Measurements from ENCODE around the gene MTERF4.

The MTERF4 gene

DNA sequence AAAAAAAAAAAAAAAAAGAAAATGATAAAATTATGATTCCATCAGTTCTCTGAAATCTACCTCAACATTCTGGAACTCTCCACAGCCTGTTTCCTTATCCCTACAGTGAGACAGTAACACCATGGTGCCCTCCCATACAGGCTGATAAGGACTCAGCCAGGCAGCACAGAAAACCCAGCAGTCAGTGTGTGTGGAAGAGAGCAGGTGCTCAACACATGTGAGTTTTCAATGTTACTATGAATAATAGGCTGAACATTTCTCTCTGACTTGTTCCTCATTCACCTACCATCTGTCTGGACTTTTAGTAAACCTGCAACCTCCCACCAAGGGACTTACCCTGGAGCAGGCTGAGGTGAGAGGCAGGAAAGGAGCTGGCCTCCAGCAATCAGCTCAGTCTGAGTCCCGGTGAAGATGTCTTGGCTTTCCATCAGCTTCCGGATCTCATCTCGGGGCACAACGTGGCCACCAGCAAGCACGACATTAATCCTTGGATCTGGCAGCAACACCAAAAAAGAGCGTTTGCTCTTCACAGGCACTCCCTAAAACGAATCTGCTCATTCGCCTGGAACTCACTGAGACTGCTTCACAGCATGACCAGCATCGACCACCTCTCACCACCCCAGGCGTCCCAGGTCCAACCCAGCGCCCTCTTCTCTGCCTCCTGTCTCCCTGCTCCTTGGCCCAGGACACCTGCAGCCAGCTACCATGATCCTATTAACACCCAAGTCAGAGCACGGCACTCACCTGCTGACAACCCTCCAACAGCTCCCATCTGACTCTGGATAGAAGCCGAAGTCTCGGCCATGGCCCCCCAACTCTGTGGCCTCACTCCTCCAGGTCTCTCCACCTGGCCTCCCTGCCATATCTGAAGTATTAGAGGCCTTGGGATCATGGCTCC lies 30.7 kb upstream of the MTERF4 start:
- no peak for DNase-seq

DNA sequence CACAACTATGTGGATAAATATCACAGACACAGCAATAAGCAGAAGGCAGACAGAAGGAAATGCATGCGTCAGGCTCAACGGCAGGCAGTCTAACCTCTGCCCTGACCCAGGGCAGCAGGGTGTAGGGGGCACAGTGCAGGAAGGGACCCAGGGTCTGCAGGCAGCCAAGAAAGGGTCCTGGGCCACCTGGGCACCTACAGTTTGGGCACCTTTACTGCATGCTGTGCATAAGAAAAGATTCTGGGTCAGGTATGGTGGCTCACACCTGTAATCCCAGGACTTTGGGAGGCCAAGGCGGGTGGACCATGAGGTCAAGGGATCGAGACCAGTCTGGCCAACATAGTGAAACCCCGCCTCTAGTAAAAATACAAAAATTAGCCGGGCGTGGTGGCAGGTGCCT lies 29.4 kb upstream of the MTERF4 start:
- DNase-seq, result no peak

DNA sequence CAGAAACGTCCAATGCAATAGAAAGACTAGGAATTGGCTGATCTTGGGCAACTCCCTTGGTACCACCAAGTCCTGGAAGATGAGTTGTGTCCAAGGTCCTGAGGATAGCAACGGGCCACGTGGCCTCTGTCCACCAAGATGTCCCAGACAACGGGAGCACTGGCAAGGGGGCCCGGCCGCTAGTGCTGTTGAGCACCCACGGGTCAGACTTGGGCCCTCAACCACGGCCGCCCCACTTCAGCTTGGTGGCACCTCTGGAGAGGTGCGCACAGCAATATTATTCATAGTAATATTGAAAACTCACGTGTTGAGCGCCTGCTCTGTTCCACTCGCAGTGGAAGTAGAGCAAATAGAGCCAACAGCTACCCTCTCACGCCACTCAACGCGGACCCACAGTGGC lies 28.2 kb upstream of the MTERF4 start:
- no peak for DNase-seq

DNA sequence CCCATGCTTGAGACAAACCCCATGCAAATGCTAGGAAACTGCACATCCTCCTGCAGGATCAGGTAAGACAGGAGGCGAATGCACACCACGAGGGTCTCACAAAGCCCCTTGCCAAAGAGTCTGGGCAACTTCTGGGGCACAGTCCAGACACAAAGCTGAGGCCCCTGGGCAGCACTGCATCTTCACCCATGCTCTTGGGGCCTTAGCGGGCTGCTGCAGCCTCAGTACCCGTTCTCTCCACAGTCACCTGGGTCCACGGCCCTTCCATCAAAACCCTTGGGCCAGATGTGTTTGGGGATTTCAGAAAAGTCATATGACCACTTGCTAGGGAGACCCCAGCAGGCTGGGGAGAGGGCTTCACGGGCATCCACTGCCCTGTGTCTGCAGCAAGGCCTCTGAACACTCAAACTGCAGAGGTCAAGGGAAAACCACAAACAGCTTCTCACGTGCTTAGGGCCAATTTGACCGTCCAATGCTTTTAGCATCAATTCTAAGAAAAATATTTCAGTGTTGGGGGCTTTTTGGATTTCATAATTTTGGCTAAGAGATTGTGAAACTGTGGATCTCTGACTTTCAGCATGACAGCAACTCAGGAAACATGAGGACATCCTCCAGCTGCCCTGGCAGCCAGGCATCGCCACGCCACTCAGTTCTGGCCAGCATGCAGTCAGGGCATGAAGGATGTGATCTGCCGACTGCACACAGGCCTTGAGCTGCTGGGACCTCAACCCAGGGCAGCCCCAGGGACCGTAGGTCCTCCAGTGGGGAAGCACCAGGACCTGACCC lies 27.2 kb upstream of the MTERF4 start:
- DNase-seq, result no peak

DNA sequence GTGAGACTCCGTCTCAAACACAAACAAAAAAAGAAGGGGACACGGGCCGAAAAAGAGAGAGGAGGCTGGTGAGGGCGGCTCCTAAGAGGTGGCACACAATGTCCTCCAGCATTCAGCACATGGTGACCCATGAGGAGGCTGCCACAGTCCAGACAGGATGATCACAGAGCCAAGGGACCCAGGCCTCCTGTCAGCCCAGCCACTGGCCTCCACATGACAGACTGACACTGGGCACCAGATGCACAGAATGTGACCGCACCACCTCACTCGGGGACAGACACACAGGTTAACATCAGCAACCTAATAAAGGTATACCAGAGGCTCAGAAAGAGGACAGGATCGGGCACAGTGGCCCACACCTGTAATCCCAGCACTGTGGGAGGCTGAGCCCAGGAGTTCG lies 26.2 kb upstream of the MTERF4 start:
- DNase-seq, result no peak

DNA sequence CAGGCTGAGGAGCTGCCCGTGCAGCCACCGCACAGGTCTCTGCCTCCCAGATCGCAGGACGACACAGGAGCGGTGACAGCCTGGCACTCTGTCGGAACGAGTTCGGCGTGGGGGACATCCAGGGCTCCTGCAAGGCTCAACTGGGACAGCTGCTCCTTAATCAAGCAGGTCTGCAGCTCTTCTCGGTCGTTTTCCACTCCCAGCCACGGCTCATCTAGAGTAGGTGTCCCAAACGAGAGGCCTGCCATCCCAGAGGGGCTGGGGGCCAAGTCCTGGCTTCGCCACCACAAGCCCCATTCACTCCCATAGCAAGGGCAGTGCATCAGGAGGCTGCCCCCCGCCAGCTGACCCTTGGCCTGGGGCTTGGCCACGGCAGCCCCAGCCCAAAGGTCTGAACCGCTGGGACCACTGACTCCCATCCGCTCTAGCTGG lies 24.7 kb upstream of the MTERF4 start:
- no peak for DNase-seq

DNA sequence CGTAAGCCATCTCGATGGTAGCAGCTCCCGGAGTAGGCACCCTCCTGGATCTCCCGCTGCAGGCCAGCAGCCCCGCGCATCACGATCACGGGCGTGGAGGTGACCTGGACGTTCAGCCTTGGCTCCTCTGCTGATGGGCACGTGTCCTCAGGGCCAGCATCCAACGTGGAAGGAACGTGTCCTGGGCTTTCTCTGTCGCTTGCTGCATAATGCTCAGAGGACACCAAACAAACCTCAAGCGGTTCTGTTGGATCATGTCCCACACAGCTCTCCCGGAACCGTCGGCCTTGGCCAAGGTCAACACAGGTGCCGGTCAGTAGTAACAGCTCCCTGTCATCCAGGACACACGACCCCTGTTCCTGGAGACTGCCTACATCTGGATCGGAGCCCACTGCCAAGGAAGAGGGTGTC lies 24.1 kb upstream of the MTERF4 start:
- DNase-seq, result no peak

DNA sequence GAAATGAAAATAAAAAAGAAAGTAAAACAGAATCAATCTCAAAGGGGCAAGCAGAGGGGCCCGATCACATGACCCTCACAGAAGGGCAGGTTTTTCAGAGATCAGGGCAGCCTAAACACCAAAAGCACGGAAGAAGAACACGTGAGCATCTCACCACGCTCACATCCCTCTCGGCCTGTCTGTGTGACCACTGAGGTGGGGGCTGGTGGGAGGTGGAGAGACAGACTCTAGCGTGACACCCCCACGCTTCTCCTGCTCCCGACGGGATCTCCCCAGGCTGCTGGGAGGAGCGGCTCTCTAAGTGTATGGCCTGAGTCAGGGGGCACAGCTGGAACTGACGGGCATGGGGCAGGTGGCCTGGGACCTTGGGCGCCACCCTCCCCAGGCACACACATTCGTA lies 23.5 kb upstream of the MTERF4 start:
- no peak for DNase-seq

DNA sequence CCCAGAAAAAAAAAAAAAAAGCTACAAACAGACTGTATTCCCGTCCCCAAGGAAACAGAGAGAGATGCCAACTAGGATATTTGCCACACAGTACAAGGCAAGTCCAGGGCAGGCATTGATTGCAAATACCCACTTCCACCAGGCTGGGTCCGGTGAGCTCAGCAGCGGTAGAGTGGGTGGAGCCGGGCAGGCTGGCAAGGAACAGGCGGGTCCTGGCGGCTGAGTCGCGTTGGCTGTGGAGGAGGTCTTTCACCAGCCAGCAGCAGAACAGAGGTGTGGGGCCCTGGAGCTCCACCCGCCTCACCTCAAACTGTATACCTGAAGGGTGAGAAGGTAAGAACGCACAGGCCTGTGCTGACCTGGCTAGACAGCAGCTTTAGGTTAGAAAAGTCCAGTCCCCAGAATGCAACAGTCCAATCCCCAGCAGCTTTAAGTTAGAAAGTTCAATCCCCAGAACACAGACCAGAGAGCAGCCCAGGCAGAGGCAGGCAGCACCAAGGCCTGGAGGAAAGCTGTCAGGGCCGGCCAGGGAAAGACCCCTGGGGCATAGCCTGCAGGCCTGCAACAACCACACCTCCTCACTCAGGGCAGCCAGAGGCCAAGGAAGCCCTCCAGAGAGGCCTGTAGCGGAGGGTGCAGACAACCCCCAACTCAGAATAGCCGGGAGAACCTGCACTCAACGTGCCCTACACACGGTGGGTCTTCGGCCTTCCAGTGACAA lies 21.9 kb upstream of the MTERF4 start:
- peak in 1 of 2 experiments; percentile 20 for DNase-seq

DNA sequence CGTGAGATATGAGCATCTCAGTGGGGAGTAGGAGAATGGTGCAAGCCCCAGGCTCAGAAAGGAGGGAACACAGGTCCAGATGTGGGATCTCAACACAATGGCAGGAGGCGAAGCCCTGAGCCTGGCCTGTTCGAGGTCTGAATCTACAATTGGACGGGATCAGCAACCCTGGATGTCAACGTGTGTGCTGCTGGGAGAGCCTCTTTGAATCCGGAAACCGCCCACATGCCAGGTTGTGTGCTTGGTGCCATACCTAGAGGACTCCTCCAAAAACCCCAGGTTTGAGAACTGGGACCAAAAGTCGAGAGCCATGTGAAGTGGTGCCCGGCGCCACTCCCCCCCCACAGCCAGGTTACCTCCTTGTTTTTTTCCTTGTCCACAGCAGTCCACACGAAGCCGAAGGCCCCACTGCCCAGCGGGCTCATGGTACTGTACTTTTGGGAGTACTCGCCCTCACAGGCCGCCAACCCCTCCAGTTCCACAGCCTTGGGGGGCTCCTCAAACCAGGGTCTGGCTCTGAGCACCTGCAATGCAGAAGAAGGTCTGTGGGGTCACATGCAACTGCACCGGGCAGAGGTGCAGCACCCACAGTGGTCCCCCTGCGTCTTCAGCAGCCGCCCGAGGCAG lies 20.4 kb upstream of the MTERF4 start:
- no peak for DNase-seq

DNA sequence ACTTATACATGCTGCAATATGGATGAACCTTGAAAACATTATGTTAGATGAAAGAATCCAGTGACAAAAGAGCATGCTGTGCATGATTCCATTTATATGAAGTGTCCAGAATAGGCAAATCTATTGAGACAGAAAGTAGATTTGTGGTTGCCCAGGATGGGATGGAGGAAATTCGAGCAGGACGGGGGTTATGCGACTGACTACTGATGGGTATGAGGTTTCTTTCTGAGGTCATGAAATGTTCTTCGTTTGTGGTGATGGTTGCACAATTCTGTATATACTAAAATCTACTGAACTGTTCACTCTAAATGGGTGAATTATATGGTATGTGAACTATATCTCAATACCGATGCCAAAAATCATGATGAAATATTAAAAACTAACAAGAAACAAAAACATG lies 18.9 kb upstream of the MTERF4 start:
- DNase-seq, result no peak

DNA sequence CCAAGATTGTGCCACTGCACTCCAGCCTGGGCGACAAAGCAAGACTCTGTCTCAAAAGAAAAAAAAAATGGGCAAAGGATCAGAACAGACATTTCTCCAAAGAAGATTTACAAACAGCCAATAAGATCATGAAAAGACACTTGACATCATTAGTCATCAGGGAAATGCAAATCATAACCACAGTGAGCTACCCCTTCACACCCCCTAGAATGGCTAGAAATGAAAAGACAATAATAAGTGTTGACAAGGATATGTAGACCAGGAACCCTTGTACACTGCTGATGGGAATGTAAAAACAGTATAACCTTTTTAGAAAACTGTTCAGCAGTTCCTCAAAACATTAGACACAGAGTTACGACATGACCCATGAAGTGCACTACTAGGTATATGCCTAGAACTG lies 18.4 kb upstream of the MTERF4 start:
- no peak for DNase-seq

DNA sequence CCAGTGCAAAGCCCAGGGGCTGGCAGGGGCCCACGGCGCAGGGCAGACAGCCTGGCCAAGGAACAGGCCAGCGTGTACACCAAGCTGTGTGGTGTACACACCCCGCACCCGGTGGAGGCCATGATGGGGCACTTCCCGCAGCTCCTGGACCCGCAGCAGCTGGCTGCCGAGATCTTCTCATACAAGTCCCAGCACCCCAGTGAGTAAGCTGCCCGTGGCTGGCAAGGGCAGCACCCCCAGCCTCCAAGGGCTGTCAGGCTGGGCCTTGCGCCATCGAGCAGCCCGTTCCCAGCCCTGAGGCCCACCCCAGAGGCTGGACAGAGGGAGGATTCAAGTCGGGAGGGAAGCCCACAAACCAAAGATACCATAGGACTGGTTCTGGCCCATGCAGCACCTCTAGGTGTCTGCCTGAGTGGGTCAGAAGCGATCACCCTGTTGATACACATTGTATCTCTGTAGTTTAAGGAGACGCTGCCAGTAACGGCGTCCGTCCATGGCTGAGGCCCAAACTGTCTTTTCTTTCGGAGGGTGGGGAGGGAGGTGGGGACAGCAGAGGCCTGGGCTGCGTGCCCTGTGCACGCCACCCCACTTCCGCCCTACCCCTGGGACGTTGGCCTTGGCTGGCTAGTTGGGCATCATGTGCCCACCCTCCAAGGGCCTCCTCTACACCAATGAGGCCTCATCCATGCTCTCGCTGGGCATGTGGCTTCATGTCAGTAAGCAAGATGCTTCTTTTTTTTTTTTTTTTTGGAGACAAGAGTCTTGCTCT lies 16.8 kb upstream of the MTERF4 start:
- no peak for DNase-seq

DNA sequence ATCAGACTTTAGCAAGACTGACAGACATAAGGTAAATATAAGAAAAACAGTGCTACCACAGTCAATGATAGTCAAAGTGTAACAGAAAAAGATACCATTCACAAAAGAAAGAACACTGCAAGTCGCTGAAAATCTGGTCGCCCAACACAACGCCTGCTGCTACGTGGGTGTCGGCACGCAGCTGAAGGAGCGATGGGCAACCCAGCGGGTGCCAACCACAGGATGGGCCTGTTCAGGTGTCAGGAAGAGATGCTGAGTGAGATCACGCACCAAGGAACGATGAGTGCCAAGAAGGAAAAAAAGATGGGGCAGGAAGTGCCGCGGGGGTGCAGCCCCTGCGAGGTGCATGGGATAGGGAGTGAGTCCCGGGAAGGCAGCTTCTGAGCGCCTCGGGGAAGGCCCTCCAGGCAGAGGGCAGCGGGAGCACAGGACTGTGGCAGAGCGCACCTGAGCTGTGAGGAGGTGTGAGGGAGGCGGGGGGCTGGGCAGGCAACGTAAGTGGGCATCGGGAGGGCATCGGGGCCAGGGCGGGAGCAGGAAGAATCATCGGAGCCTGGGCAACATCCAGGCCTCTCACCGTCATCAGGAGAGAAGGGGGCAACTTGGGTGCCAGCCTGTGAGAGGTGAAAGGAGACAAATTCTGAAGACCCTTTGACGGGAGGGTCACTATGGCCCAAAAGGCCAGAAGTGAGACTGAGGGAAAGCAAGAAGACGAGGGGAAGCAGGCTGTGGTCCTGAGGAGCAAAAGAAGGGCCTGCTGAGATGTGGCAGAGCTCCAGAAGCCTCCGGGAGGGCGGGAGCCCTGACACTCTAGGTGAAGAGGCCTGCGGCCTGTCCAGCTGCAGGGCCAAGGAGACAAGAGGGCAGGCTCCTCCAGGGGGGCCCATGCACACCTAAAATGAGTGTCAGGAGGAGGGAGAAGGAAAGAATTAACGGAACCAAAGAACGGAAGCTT lies 14.8 kb upstream of the MTERF4 start:
- DNase-seq, result no peak

DNA sequence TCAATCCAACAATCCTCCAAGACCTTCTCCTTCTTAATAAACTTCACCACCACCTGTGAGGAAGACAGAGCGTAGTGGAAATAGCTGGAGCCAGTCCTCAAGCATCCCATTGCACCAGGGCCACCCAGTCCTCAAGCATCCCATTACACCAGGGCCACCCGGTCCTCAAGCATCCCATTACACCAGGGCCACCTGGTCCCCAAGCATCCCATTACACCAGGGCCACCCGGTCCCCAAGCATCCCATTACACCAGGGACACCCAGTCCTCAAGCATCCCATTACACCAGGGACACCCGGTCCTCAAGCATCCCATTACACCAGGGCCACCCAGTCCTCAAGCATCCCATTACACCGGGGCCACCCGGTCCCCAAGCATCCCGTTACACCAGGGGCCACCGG lies 13.3 kb upstream of the MTERF4 start:
- no peak for DNase-seq

DNA sequence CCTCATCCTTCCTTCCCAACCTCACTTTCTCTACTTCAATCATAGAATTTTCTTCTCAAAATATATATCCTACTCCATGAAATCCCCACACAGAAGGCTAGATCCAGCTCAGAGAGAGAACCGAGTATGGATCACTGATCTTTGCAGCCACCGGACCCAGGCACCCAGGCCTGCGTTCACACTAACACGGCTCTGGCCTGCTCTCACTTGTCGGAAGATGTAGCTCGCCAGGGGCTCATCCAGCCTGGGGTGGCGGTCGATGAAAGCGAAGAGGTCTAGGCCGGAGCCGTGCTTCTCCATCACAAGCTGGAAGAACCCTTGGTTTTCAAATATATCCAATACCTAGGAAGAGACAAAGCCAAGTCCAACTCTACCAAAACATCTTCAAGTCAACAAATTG lies 12.7 kb upstream of the MTERF4 start:
- no peak for DNase-seq

DNA sequence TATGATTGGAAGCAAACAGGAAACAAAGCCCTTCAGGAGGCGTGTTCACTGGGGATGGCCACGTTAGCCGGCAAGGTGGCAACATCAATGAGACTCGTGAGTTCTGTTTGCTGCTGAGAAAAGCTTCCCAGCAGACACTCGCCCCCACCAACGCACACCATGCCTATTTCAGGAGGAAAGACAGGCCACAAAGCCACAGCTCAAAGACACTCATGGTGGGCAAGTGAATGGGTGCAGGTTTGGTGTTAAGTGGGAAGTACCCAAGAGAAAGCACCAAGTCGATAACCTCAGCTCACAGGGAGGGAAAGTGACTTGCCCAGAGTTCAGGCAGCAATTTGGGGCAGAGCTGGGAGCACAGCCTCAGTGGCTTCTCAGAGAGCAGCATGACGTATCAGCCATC lies 10.5 kb upstream of the MTERF4 start:
- DNase-seq, result no peak

DNA sequence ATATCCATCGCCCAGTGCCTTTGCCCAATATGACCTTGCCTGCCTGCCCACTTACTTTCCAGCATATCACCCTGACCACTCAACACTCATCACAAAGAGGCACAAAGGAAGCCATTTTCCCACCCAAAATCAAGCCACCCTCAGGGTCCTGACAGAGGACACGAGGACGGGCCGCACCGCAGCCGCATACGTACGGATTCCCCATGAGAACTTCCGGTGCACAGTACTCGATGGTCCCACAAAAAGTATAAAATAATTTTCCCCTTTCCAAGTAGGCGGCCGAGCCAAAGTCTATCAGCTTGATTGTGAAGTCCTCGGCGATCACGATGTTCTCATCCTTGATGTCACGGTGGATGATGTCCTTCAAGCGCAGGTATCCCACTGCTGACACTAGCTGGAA lies 10.0 kb upstream of the MTERF4 start:
- no peak for DNase-seq

DNA sequence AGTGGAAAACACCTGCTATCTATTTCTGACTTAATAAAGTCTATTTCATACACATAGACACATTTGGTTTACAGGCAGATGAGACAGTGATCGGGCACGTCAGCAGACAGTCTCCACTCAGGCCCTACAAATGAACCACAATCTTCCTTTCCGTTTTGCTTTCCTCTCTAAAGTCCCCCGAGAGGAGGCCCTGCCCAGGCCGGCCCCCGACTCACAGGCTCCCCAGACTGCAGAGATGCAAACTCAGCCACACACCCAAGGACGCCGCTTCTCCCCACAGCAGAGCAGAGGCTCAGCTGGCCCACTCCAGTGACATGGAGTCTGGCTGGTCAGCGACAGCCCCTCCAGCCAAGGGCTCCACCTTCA lies 9.3 kb upstream of the MTERF4 start:
- DNase-seq, result no peak

DNA sequence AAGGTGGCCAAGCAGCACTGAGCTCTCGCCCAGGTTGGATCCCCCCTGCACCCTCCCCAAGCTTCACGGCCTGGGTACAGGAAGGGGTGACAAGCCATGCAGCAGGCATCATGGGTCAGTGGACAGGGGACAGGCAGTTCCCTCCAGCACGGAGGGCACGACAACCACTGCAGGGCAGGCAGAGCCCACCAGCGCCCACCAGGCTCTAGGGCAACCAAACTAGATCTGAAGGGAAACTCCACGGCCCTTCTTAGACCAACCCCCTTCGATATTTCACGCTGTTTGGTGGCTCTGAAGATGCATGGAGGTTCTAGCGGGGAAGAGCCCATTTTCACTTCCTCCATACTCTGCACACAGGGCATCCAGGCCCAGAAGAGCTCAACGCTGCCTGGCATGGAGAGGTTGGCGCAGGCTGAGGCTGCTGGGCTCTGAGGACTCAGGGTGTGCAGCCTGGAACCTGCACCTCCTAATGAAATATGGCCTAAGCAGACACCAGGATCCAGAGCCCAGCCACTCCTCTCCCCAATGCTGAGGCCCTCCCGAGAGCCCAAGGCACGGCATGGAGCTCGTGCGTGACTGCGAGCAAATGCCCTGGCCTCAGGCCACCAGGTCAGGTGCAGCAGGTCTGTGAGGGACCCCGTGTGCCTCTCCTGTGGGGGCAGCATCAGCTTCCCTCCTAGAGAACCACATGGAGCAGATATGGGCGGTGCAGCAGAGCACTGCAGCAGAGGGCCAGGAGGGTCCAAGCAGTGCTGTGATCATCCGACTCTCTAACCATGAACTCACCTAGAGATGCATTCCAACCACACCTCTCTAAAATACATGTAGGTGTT lies 8.7 kb upstream of the MTERF4 start:
- no peak for DNase-seq
